Measurements from ENCODE around the gene TMEM170B.

The TMEM170B gene

DNA sequence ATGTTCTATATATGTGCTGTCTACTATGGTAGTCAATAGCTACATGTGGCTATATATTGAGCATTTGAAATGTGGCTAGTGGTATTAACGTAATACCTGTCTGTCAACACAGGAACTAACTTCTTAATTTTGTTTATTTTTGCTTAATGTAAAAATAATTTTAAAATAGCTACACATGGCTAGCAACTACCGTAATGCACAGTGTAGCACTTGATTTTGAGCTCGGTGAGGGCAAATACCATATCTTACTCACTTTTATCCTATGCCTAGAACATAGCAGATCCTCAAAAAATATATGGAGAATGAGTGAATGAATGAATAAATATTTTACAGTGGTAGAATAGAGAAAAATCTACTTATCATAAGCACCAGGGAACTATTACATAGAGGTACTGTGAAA lies 28.1 kb upstream of the TMEM170B start:
- no peak for DNase-seq (ENCODE audit: low spot score)
- in situ Hi-C loops (cut with MboI; ENCODE audit: low sequenced_read_pairs, unreplicated experiment): no loop called here
- TF ChIP-seq, protein P1, sequence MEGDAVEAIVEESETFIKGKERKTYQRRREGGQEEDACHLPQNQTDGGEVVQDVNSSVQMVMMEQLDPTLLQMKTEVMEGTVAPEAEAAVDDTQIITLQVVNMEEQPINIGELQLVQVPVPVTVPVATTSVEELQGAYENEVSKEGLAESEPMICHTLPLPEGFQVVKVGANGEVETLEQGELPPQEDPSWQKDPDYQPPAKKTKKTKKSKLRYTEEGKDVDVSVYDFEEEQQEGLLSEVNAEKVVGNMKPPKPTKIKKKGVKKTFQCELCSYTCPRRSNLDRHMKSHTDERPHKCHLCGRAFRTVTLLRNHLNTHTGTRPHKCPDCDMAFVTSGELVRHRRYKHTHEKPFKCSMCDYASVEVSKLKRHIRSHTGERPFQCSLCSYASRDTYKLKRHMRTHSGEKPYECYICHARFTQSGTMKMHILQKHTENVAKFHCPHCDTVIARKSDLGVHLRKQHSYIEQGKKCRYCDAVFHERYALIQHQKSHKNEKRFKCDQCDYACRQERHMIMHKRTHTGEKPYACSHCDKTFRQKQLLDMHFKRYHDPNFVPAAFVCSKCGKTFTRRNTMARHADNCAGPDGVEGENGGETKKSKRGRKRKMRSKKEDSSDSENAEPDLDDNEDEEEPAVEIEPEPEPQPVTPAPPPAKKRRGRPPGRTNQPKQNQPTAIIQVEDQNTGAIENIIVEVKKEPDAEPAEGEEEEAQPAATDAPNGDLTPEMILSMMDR (IDR thresholded peaks at IDR 0.05; ENCODE audit: borderline replicate concordance, control extremely low read depth, extremely low read depth, insufficient read depth, missing control alignments): no peak

DNA sequence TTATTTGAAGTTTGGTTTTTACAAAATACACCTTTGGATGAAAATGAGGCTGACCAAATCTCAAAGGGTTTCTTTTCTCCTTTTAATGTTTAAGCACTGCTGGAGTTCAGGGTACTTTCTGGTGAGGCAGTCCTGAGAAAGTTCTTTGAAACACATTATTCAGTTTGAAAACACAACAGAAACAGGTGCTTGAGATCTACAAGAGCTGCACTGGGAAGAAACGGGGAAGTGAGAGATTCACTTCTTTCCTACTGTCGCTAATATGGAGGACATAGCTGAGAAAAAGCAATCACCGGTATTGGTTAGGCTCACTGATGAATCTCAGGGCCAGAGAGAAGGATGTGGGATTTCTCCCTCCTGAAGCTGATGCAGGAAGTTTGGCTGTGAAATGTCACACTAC lies 22.9 kb upstream of the TMEM170B start:
- in situ Hi-C loops (cut with MboI; ENCODE audit: low sequenced_read_pairs, unreplicated experiment): no loop called here
- DNase-seq (ENCODE audit: low spot score): peak; percentile 42
- TF ChIP-seq, protein P1 (IDR thresholded peaks at IDR 0.05; ENCODE audit: borderline replicate concordance, control extremely low read depth, extremely low read depth, insufficient read depth, missing control alignments): no peak

- TF ChIP-seq, protein P1 (IDR thresholded peaks at IDR 0.05; ENCODE audit: borderline replicate concordance, control extremely low read depth, extremely low read depth, insufficient read depth, missing control alignments): no peak
- in situ Hi-C loops (cut with MboI; ENCODE audit: low sequenced_read_pairs, unreplicated experiment): no loop called here
Observed at GRCh38 chr6:11515763-11516162, 21.8 kb upstream of the TMEM170B start.

DNA sequence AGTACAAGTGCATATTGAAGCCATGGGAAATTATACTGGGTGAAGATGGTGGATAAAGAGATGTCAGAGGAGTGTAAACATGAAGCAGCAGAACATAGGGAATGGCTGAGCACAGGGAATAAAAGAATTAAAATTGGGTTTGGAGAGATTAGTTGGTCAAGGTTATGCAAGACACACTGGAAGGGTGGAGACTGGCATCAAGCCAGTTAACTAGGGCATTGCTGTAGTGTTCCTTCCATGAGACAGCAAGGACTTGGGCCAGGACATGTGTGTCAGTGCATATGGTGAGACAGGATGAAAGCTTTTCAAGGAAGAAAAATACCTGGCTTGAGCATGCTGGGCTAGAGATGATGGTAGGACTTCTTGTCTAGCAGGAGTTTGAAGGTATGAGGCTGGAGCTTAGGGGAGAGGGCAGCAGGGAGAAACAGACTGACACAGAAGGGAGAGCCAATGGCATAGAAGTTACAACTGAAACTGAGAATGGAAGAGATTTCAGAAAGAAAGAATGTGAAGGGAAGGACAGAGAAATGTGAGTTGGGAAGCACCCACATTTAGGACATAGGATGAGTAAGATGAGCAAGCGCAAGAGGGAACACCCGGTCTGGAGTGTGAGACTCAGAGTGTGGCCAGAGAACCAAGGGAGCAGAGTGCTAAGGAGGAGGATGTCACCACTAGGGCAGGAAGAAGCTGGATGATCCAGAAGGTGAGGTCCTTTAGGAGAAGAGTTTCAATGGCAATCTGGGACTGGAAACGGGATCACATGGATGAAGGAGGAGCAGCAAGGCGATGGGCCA lies 14.5 kb upstream of the TMEM170B start:
- DNase-seq (ENCODE audit: low spot score): no peak

More at GRCh38 chr6:11515763-11516162, 21.8 kb upstream of the TMEM170B start:
- no peak for DNase-seq (ENCODE audit: low spot score)

GRCh38 chr6:11525468-11526155 lies 11.9 kb upstream of the TMEM170B start:
- TF ChIP-seq, protein P1 (IDR thresholded peaks at IDR 0.05; ENCODE audit: borderline replicate concordance, control extremely low read depth, extremely low read depth, insufficient read depth, missing control alignments): no peak
- in situ Hi-C loops (cut with MboI; ENCODE audit: low sequenced_read_pairs, unreplicated experiment): no loop called here
- no peak for DNase-seq (ENCODE audit: low spot score)

More for the DNA sequence above, 14.5 kb upstream of the TMEM170B start:
- TF ChIP-seq, protein P1 (IDR thresholded peaks at IDR 0.05; ENCODE audit: borderline replicate concordance, control extremely low read depth, extremely low read depth, insufficient read depth, missing control alignments): no peak
- in situ Hi-C loops (cut with MboI; ENCODE audit: low sequenced_read_pairs, unreplicated experiment): no loop called here

GRCh38 chr6:11526156-11526505 lies 11.4 kb upstream of the TMEM170B start:
- TF ChIP-seq, protein P1 (IDR thresholded peaks at IDR 0.05; ENCODE audit: borderline replicate concordance, control extremely low read depth, extremely low read depth, insufficient read depth, missing control alignments): no peak
- in situ Hi-C loops (cut with MboI; ENCODE audit: low sequenced_read_pairs, unreplicated experiment): no loop called here
- DNase-seq (ENCODE audit: low spot score): no peak
